ENCODE measurements around the gene C10orf71. TPM values are rescaled to one million over a fixed set of nuclear protein-coding genes. Genes with fewer than 3 reads are reported as not detected.

C10orf71 gene
- total RNA-seq, 1 experiment from 2014 or later: not detected

DNA sequence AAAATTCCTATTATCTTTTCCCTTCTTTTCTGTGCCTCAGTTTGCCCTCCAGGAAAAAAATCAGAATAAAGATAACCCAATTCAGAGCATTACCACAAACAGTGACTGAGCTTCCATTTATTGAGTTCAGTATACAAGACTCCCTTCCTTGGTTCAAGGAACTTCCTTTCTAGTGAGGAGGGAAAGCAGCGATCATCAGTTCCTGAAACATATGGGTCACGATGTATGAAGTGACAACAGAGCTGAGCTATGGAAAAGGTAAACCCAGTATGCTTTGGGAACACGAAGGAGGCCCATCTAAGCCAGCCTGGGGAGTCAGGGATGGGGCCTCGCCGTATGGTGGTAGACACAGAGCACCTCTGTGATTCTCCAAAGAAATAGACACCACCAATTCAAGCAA, 15.8 kb downstream of the C10orf71 start:
- Histone ChIP-seq H3K36me3 (ENCODE audit: control insufficient read depth, insufficient read depth, low read length) (no peaks in the 10 kb centered on the region), H3K4me1 (ENCODE audit: control insufficient read depth, insufficient read depth, low read length) (no peaks in the 10 kb centered on the region), H3K27me3 (ENCODE audit: control insufficient read depth, insufficient read depth, low read length) (no peaks in the 10 kb centered on the region; the same call in none of the 2 replicates), H3K27ac (ENCODE audit: low read length) (no peak overlapping the region), H3K9me3 (ENCODE audit: control insufficient read depth, insufficient read depth, low read depth, low read length) (no peaks in the 10 kb centered on the region), H3K4me3 (ENCODE audit: low read depth in 2 of 2, low read length in 2 of 2) (no peak overlapping the region)
- intact Hi-C loops (cut with micrococcal nuclease; ENCODE audit: unreplicated experiment) (no loop called here), in situ Hi-C loops (cut with HindIII; ENCODE audit: low pct_unique_long_range_greater_than_20kb, low sequenced_read_pairs) (no loop called here)
- ChIA-PET CTCF (no interaction called here), POLR2A (no interaction called here)
- no peak for TF ChIP-seq CTCF (IDR thresholded peaks at IDR 0.05)
- TF ChIP-seq POLR2AphosphoS5 (IDR thresholded peaks at IDR 0.05; ENCODE audit: low read depth, low read length): no peak
- TF ChIP-seq SIN3A (IDR thresholded peaks at IDR 0.05; ENCODE audit: borderline replicate concordance, insufficient read depth, low read depth, low read length): no peak
- no peak for TF ChIP-seq REST (IDR thresholded peaks at IDR 0.05; ENCODE audit: insufficient read depth in 1 of 2, low read depth in 2 of 2, low read length in 1 of 2)
- no peak for TF ChIP-seq TCF7L2 (IDR thresholded peaks at IDR 0.05; ENCODE audit: low read depth, low read length)
- no TSS peak for BruUV-seq (replicated peaks)
- DNase-seq (ENCODE audit: low read depth, low spot score): no peak
- no peak for ATAC-seq

GRCh38 chr10:49318028-49318427, 19.1 kb downstream of the C10orf71 start:
- ATAC-seq (no peak), DNase-seq (ENCODE audit: low read depth, low spot score) (no peak)
- BruUV-seq (replicated peaks): no TSS peak
- CTCF ChIA-PET: no interaction called here
- TF ChIP-seq POLR2AphosphoS5 (IDR thresholded peaks at IDR 0.05; ENCODE audit: low read depth, low read length): no peak
- no peak for TF ChIP-seq CTCF (IDR thresholded peaks at IDR 0.05)
- TF ChIP-seq SIN3A (IDR thresholded peaks at IDR 0.05; ENCODE audit: borderline replicate concordance, insufficient read depth, low read depth, low read length): no peak
- TF ChIP-seq TCF7L2 (IDR thresholded peaks at IDR 0.05; ENCODE audit: low read depth, low read length): no peak
- no peak for TF ChIP-seq REST (IDR thresholded peaks at IDR 0.05; ENCODE audit: insufficient read depth in 1 of 2, low read depth in 2 of 2, low read length in 1 of 2)
- Histone ChIP-seq H3K9me3 (ENCODE audit: control insufficient read depth, insufficient read depth, low read depth, low read length) (no peaks in the 10 kb centered on the region), H3K36me3 (ENCODE audit: control insufficient read depth, insufficient read depth, low read length) (no peaks in the 10 kb centered on the region), H3K27ac (ENCODE audit: low read length) (no peak overlapping the region), H3K4me3 (ENCODE audit: low read depth in 2 of 2, low read length in 2 of 2) (no peak overlapping the region), H3K27me3 (ENCODE audit: control insufficient read depth, insufficient read depth, low read length) (no peaks in the 10 kb centered on the region; the same call in none of the 2 replicates), H3K4me1 (ENCODE audit: control insufficient read depth, insufficient read depth, low read length) (no peaks in the 10 kb centered on the region)
- POLR2A ChIA-PET: no interaction called here
- in situ Hi-C loops (cut with HindIII; ENCODE audit: low pct_unique_long_range_greater_than_20kb, low sequenced_read_pairs): no loop called here
- intact Hi-C loops (cut with micrococcal nuclease; ENCODE audit: unreplicated experiment): no loop called here
